ENCODE measurements around the gene NOL12.
A peak's percentile ranks its signal among the peaks of the same experiment; 100 is the strongest.

The NOL12 gene

DNA sequence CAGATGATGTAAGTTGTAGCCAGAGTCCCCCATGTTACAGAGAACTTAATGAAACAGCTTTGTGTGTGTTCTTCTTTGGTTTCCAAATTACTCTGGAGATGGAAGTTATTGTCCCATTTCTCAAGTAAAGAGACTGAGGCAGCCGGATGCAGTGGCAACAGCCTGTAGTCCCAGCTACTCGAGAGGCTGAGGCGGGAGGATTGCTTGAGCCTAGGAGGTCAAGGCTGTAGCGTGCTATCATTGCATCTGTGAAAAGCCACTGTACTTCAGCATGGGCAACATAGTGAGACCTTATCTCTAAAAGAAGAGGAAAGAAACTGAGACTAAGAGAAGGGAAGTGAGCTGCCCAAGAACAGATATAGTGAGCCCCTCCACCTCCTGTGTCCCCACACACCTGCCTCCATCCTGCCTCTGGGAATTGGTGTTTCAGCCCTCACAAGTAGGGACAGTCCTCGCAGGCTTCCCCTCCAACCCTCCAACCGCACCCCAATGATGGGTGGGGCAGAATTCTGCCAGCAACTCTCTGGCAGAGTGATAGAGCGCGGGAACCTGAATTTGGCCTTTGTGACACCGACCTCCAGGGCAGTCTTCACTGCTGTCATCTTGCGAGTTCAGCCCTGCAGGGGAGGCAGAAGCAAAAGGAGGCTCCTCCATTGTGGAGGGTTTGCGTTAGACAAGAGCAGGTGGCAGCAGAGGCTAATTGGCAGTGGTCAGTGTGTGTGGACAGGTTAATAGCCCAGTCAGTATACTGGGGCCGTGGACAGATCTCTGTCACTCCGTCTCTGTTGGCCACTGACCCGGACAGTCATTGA is 26.0 kb upstream of the NOL12 start:
- DNase-seq, result no peak

- no peak for DNase-seq
These were observed 25.5 kb upstream of the NOL12 start for GRCh38 chr22:37660709-37661045.

GRCh38 chr22:37661160-37661924 is 24.8 kb upstream of the NOL12 start:
- DNase-seq, result peak in 1 of 2 donors; percentile 21

- no peak for DNase-seq
These were observed 24.1 kb upstream of the NOL12 start for GRCh38 chr22:37662039-37662438.

- DNase-seq, result no peak
These were observed 22.5 kb upstream of the NOL12 start for GRCh38 chr22:37663521-37664140.

DNA sequence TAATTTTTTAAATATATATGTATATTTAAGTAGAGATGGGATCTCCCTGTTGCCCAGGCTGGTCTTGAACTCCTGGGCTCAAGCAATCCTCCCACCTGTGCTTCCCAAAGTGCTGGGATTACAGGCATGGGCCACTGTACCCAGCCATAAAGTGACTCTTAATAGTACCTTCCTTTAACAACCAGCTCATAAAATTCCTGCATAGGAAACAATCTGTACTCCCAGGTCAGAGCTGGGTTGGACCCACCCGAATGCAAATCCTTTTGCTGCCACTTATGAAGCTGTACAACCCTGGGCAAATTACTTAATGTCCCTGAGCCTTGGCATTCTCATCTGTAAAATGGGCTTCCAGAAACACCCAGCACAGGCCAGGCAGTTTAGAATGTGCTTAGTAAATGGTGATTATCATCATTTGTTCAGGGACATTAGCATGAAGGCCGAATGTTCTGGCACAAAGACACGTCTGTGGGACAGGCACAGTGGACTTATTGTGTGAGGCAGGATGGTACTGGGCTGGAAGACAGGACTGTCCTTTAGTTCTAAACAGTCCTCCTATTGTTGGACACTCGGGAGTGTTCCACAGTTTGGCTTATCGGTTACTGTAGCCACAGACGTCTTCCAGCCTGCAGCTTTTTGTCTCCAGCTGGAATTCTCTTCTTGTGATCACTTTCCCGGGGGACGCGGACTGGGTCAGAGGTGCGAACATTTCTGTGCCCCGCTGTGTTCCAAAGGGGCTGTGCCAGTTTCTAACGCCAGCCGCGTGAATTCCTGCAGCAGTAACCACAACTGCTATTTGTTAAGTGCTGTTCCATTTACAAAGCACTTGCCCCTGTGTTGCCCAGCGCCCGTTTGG is 21.7 kb upstream of the NOL12 start:
- DNase-seq, result no peak

DNA sequence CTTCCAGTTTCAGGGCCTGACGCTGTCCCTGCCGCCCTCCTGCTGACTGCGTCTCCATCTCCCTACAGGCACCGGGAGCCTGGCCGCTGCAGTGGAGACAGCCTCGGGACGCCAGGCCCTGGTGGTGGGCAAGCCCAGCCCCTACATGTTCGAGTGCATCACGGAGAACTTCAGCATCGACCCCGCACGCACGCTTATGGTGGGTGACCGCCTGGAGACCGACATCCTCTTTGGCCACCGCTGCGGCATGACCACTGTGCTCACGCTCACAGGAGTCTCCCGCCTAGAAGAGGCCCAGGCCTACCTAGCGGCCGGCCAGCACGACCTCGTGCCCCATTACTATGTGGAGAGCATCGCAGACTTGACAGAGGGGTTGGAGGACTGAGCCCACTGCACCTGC is 20.7 kb upstream of the NOL12 start:
- no peak for DNase-seq

DNA sequence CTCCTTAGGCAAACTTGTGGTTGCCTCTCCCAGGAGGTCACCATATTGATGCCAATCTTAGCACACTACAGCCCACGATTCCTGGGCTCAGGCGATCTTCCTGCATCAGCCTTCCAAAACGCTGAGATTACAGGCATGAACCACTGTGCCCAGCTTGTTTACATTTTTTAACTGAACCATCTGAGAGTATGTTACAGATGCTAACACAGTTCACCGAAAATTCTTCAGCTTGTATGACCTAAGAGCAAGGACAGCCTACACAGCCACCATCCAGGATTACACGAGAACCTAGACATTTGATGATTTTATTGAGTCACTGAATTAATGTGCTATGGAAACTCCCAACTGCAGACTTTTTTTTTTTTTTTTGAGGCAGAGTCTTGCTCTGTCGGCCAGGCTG is 16.6 kb upstream of the NOL12 start:
- no peak for DNase-seq

GRCh38 chr22:37672206-37672919 is 13.8 kb upstream of the NOL12 start:
- DNase-seq, result peak in 1 of 2 donors; percentile 46

- DNase-seq, result no peak
These were observed 13.2 kb upstream of the NOL12 start for GRCh38 chr22:37672920-37673455.

GRCh38 chr22:37674248-37674647 is 11.9 kb upstream of the NOL12 start:
- no peak for DNase-seq

- DNase-seq, result peak; percentile 67 to 94
These were observed 10.9 kb upstream of the NOL12 start, which contains the start of gene LGALS1 for GRCh38 chr22:37674951-37675929. TSS of gene LGALS1 (plus strand) at chr22:37675636. CDS start at chr22:37675703, 67 bp downstream.

DNA sequence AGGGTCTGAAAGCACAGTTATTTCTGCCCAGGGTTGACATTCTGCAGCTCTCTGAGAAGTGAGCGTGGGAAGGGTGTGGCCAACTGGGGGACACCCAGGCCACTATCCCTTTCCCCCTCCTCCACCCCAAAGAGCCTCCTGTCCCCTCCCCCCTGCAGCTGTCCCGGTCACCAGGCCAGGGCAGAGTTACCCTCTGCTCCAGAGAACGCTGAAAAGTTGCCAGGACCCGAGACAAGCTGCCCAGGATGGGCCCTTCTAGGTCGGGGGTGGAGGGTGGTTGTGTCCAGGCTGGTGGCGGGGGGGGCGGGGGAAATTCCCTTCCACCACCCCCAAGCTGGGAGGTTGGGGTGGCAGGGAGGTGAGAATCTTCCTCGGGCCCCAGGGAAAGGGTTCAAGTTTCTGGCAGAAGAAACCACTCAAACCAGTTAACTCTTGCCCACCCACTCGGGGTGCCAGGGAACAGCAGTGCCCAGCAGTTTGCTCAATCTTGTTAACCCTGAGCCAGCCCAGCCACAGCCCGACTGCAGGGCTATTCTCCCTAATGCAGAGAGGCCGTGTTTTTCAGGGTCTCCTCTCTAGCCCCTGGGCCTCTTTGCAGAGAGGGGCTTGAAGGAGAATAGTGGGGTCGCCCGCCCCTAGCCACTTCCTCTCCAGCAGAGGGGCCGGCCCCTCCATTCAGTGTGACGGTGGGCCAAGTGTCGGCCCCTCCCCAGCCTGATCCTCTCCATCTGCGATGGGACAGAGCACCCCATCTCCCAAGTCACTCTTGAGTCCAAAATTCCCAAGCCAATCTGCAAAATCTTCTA is 10.0 kb upstream of the NOL12 start:
- DNase-seq, result peak in 1 of 2 donors; percentile 23

- DNase-seq, result peak; percentile 73 to 95
These were observed 9.2 kb upstream of the NOL12 start for GRCh38 chr22:37676736-37677492.

GRCh38 chr22:37677493-37677974 is 8.6 kb upstream of the NOL12 start:
- no peak for DNase-seq

- no peak for DNase-seq
These were observed 7.8 kb upstream of the NOL12 start for GRCh38 chr22:37678372-37678771.

- DNase-seq, result no peak
These were observed 6.5 kb upstream of the NOL12 start for GRCh38 chr22:37679670-37680069.

GRCh38 chr22:37680191-37680851 is 5.8 kb upstream of the NOL12 start:
- no peak for DNase-seq
